K562 (cell line): ENCODE measurements around the gene MAP3K4. TPM values are rescaled to one million over a fixed set of nuclear protein-coding genes. Genes with fewer than 3 reads are reported as not detected.

Source experiments
- ATAC-seq: fragments of 200-7000 bp; cut with Tn5 transposase; 3 replicates; pipeline ENCODE4 v1.9.1; 2020; ENCODE audit warnings: moderate library complexity
- BruUV-seq: library from RNA; stranded (reverse); fragments of 400-500 nt; replicated peaks from 2 replicates; lab custom pipeline; 2021; lab: Mats Ljungman, UMichigan
- CTCF ChIA-PET: fragments of 300-600 bp; formaldehyde crosslinking; extraction: SDS; loops from one replicate; lab custom pipeline; 2021; ENCODE audit warnings: low intra/inter-chr PET ratio; lab: Yijun Ruan, JAX
- POLR2A ChIA-PET: fragments of 300-600, 350-650 bp; sonication (Branson Sonifier 250); formaldehyde crosslinking; extraction: SDS; loops from one replicate; lab custom pipeline; 2021; ENCODE audit warnings: antibody characterized with exemption, inconsistent platforms; lab: Yijun Ruan, JAX
- DNase-seq, 4 experiments: peaks; one replicate each; pipeline versions ENCODE4 v3.0.0 to v3.0.0-alpha.2; 2011 to 2018; ENCODE audit warnings: low spot score in 3 of 4, mixed read lengths in 3 of 4; ENCODE audit errors: extremely low read depth in 1 of 4
- FAIRE-seq: peaks from 2 replicates; lab custom pipeline; 2011; peaks lifted over from hg19 to GRCh38; lab: Jason Lieb, UNC
- H2AFZ ChIP-seq: 2 replicates; pipeline ENCODE4 v1.6.0; 2011; ENCODE audit warnings: low read depth, low read length, control low read depth, inconsistent platforms
- H3K27ac ChIP-seq: fragments of 200-600 bp; 3 replicates; pipeline ENCODE4 v1.8.0; 2011; ENCODE audit warnings: low read depth, mild to moderate bottlenecking, control low read depth, inconsistent platforms, low read length, moderate library complexity, mixed read lengths; ENCODE audit errors: extremely low read depth
- H3K27me3 ChIP-seq, 2 experiments: fragments of 300-600 bp in 1 of 2; 2 replicates in 1 of 2; 3 replicates in 1 of 2; pipeline versions ENCODE4 v1.6.0 to v1.8.0; 2011; ENCODE audit warnings: inconsistent platforms in 2 of 2, low read length in 2 of 2, mild to moderate bottlenecking in 1 of 2, mixed read lengths in 1 of 2, moderate library complexity in 1 of 2; ENCODE audit not compliant: control insufficient read depth in 2 of 2, insufficient read depth in 2 of 2
- H3K36me3 ChIP-seq: fragments of 300-600 bp; 3 replicates; pipeline ENCODE4 v1.8.0; 2011; ENCODE audit warnings: mild to moderate bottlenecking, low read length, inconsistent platforms; ENCODE audit not compliant: control insufficient read depth, insufficient read depth
- H3K4me1 ChIP-seq, 2 experiments: fragments of 200-600 bp in 1 of 2; replicated peaks in 1 of 2; 2 replicates in 1 of 2; 3 replicates in 1 of 2; pipeline versions ENCODE4 v1.5.1 to v1.8.0; 2011; ENCODE audit warnings: inconsistent platforms in 2 of 2, low read length in 2 of 2, mild to moderate bottlenecking in 1 of 2, mixed read lengths in 1 of 2, moderate library complexity in 1 of 2; ENCODE audit not compliant: control insufficient read depth in 2 of 2, insufficient read depth in 2 of 2
- H3K4me2 ChIP-seq: 2 replicates; pipeline ENCODE4 v1.6.1; 2011; ENCODE audit warnings: low read length, control low read depth, inconsistent platforms, mixed read lengths; ENCODE audit not compliant: insufficient read depth
- H3K4me3 ChIP-seq: fragments of 200-600 bp; sonication (generic), shearing (Covaris generic); 2 replicates; pipeline ENCODE4 v1.5.1; 2016; ENCODE audit warnings: control low read depth, inconsistent platforms
- H3K79me2 ChIP-seq: fragments of 200-600 bp; 3 replicates; pipeline ENCODE4 v1.8.0; 2011; ENCODE audit warnings: low read length, inconsistent platforms; ENCODE audit not compliant: control insufficient read depth, insufficient read depth
- H3K9ac ChIP-seq, 2 experiments: 2 replicates each; pipeline versions ENCODE4 v1.6.0 to v1.6.1; 2011; ENCODE audit warnings: low read depth in 2 of 2, low read length in 2 of 2, control low read depth in 1 of 2, inconsistent platforms in 1 of 2, mild to moderate bottlenecking in 1 of 2, mixed read lengths in 1 of 2; ENCODE audit not compliant: insufficient read depth in 1 of 2
- H3K9me1 ChIP-seq: one replicate; pipeline ENCODE4 v1.6.0; 2011; ENCODE audit warnings: inconsistent platforms, mild to moderate bottlenecking, low read length, moderate library complexity; ENCODE audit not compliant: control insufficient read depth, insufficient read depth
- H3K9me3 ChIP-seq: replicated peaks from 2 replicates; pipeline ENCODE4 v1.5.1; 2011; ENCODE audit warnings: low read depth, low read length, inconsistent platforms; ENCODE audit not compliant: control insufficient read depth, insufficient read depth
- H4K20me1 ChIP-seq: replicated peaks from 2 replicates; pipeline ENCODE4 v1.6.1; 2011; ENCODE audit warnings: low read length, inconsistent platforms, mixed read lengths; ENCODE audit not compliant: control insufficient read depth, insufficient read depth
- BHLHE40 ChIP-seq: IDR thresholded peaks from 2 replicates; pipeline ENCODE4 v1.6.1; 2011; ENCODE audit warnings: low read length, improper control_type of control experiment
- CHD2 ChIP-seq: IDR thresholded peaks from 2 replicates; pipeline ENCODE4 v1.6.1; 2011; ENCODE audit warnings: low read depth, low read length
- CREM ChIP-seq: IDR thresholded peaks from 2 replicates; pipeline ENCODE4 v1.6.1; 2014; ENCODE audit warnings: antibody characterized with exemption, low read depth
- EP400 ChIP-seq: fragments of 450-650 bp; IDR thresholded peaks from 2 replicates; pipeline ENCODE4 v1.6.1; 2017; ENCODE audit warnings: antibody characterized with exemption, mild to moderate bottlenecking, moderate library complexity
- GABPB1 ChIP-seq: sonication (generic); formaldehyde crosslinking; IDR thresholded peaks from 2 replicates; pipeline ENCODE4 v1.8.0; 2022; ENCODE audit warnings: mild to moderate bottlenecking, missing genetic modification reagents
- HDAC8 ChIP-seq: fragments of 450-650 bp; IDR thresholded peaks from 2 replicates; pipeline ENCODE4 v1.6.1; 2016; ENCODE audit warnings: mild to moderate bottlenecking, missing genetic modification characterization, moderate library complexity, missing compliant biosample characterization
- HNRNPLL ChIP-seq: fragments of 200-400 bp; formaldehyde crosslinking; IDR thresholded peaks from 2 replicates; pipeline ENCODE4 v1.6.1; 2017; ENCODE audit warnings: low read length, low read depth, mild to moderate bottlenecking; ENCODE audit not compliant: poor library complexity, severe bottlenecking
- NONO ChIP-seq, 2 experiments: fragments of 200-400 bp in 1 of 2; fragments of 450-650 bp in 1 of 2; formaldehyde crosslinking in 1 of 2; IDR thresholded peaks; 2 replicates each; pipeline ENCODE4 v1.6.1; 2017; ENCODE audit warnings: low read depth in 2 of 2, mild to moderate bottlenecking in 2 of 2, moderate library complexity in 2 of 2, low read length in 1 of 2
- NR2C2 ChIP-seq, 2 experiments: fragments of 200-800 bp in 1 of 2; sonication (Bioruptor generic) in 1 of 2; sonication (generic) in 1 of 2; formaldehyde crosslinking in 1 of 2; IDR thresholded peaks; 2 replicates each; pipeline versions ENCODE4 v1.6.1 to v1.8.0; 2016 to 2022; ENCODE audit warnings: mild to moderate bottlenecking in 1 of 2, missing compliant biosample characterization in 1 of 2, missing genetic modification characterization in 1 of 2, missing genetic modification reagents in 1 of 2
- PTRF ChIP-seq: fragments of 450-650 bp; IDR thresholded peaks from 2 replicates; pipeline ENCODE4 v1.6.1; 2016; ENCODE audit warnings: mild to moderate bottlenecking, missing genetic modification characterization, missing compliant biosample characterization
- TAF7 ChIP-seq: fragments of 450-650 bp; IDR thresholded peaks from 2 replicates; pipeline ENCODE4 v1.6.1; 2016; ENCODE audit warnings: missing genetic modification characterization, missing compliant biosample characterization
- TEAD2 ChIP-seq: fragments of 450-650 bp; IDR thresholded peaks from 2 replicates; pipeline ENCODE4 v1.6.1; 2016; ENCODE audit warnings: missing genetic modification characterization, control low read depth, missing compliant biosample characterization
- TFE3 ChIP-seq: fragments of 450-650 bp; formaldehyde crosslinking; IDR thresholded peaks from 2 replicates; pipeline ENCODE4 v1.4.0; 2020; ENCODE audit warnings: mild to moderate bottlenecking, mixed read lengths
- ZNF165 ChIP-seq: fragments of 250-450 bp; sonication (Bioruptor Pico); IDR thresholded peaks from 2 replicates; pipeline ENCODE4 v1.4.0; 2020; ENCODE audit warnings: borderline replicate concordance
- ZNF398 ChIP-seq: fragments of 250-450 bp; sonication (Bioruptor Pico); IDR thresholded peaks from 2 replicates; pipeline ENCODE4 v1.8.0; 2021; ENCODE audit warnings: moderate library complexity, mild to moderate bottlenecking, inconsistent platforms
- ZNF551 ChIP-seq: fragments of 250-450 bp; sonication (Bioruptor Pico); IDR thresholded peaks from 2 replicates; pipeline ENCODE4 v1.5.0; 2021; ENCODE audit warnings: mild to moderate bottlenecking, moderate library complexity
- WGBS: fragments of 100-300 bp; shearing (Covaris generic); methylation state at CpG from one replicate; pipeline ENCODE4 v1.1.6; 2016; ENCODE audit warnings: low coverage, mixed read lengths; ENCODE audit not compliant: insufficient coverage; ENCODE audit errors: missing lambda C conversion rate; 5-methylcytosine and 5-hydroxymethylcytosine counted together
- in situ Hi-C: fragments of 300-500 bp; cut with MboI; formaldehyde crosslinking; loops from 4 replicates; pipeline ENCODE4 v1.15.0; 2018; ENCODE audit warnings: inconsistent platforms, mixed read lengths
- intact Hi-C: fragments of 100-400 bp; cut with micrococcal nuclease; formaldehyde crosslinking; loops from 2 replicates; pipeline ENCODE4 v1.14.2; 2022
- polyA plus RNA-seq, 8 experiments: library from polyadenylated mRNA; depleted of rRNA in 4 of 8; stranded (reverse) in 5 of 8; unstranded in 3 of 8; fragments of >200 nt; fragmentation: Nextera tagmentation in 2 of 8; fragmentation: Illumina TruSeq in 1 of 8; extraction: Ambion mirVana in 2 of 8; extraction: Trizol in 1 of 8; gene quantifications; 2 replicates each; pipeline versions ENCODE4 v1.2.1 to v1.2.3, GENCODE V29; 2011 to 2014; ENCODE audit warnings: inconsistent platforms in 1 of 8, missing spikeins in 1 of 8
- total RNA-seq, 7 experiments: library from RNA; depleted of rRNA in 6 of 7; stranded (reverse); fragments of >200 nt in 6 of 7; fragmentation: Illumina TruSeq in 2 of 7; extraction: Trizol in 2 of 7; gene quantifications; 2 replicates each; pipeline versions ENCODE4 v1.2.1 to v1.2.3, GENCODE V29; 2011 to 2021; ENCODE audit warnings: low replicate concordance in 1 of 7
- TF ChIP-seq, protein P1 (sequence below): fragments of 450-650 bp; IDR thresholded peaks from 2 replicates; pipeline ENCODE4 v1.6.1; 2016; ENCODE audit warnings: mild to moderate bottlenecking

Gene MAP3K4
- total and polyA plus RNA-seq, 9 of the 15 experiments (the other 6 are each of a cell fraction or from before 2014, with no cell fraction given), result 21.0 to 77.2 (median 48.9) TPM

GRCh38 chr6:161141173-161141572 lies 149.6 kb downstream of the MAP3K4 start:
- H3K9me3 ChIP-seq, result no peaks in the 10 kb centered on the region
- BruUV-seq, result no TSS peak
- no peaks in the 10 kb centered on the region for H3K9me1 ChIP-seq
- in situ Hi-C loops, result no loop called here
- H3K79me2 ChIP-seq, result no peaks in the 10 kb centered on the region
- FAIRE-seq (no peak), DNase-seq (peak; percentile 53 to 66 (median 58)), ATAC-seq (peak; percentile 6; the same call in 2 of the 3 replicates)
- WGBS, result 47% methylated on average over 11 of the region's 11 CpGs
- POLR2A ChIA-PET, result interaction anchor here (0.8 to 1.5 kb wide), 7 partner anchors 10 to 188 kb away, joined by 3 to 5 read pairs (median 3); no protein-coding TSS in a partner anchor
- H3K27ac ChIP-seq, result no peak overlapping the region
- H3K4me2 ChIP-seq, result no peak overlapping the region
- no peaks in the 10 kb centered on the region for H4K20me1 ChIP-seq
- H2AFZ ChIP-seq, result no peak overlapping the region
- intact Hi-C loops, result no loop called here
- no peaks in the 10 kb centered on the region for H3K36me3 ChIP-seq
- peaks cover 4 to 26% of the 10 kb centered on the region in 2 experiments; a peak in 3 of 5 replicates for H3K4me1 ChIP-seq
- peak overlapping the region in 1 of 2 experiments; percentile 47; a peak in 2 of 4 replicates for H3K9ac ChIP-seq
- H3K4me3 ChIP-seq, result no peak overlapping the region
- no peaks in the 10 kb centered on the region for H3K27me3 ChIP-seq
- CTCF ChIA-PET, result no interaction called here
- TF ChIP-seq CHD2 (0 out of 2 replicates have a peak, but pooled peaks have one; percentile 33), HNRNPLL (no peak), TEAD2 (tag) (no peak), HDAC8 (tag) (no peak), ZNF551 (CRISPR knock-in tag) (no peak), BHLHE40 (peak; percentile 70), PTRF (tag) (no peak), EP400 (no peak), GABPB1 (CRISPR knock-in tag) (no peak), NR2C2 (CRISPR knock-in tag; IDR thresholded peaks at IDR 0.05) (no peak), NR2C2 (tag; IDR thresholded peaks at IDR 0.05) (no peak), TAF7 (tag) (no peak), ZNF165 (CRISPR knock-in tag) (no peak), CREM (0 out of 2 replicates have a peak, but pooled peaks have one; percentile 17), NONO (IDR thresholded peaks at IDR 0.05; ENCODE audit: low read depth in 2 of 2, low read length in 1 of 2) (no peak), ZNF398 (no peak), TFE3 (CRISPR knock-in tag) (no peak)
- TF ChIP-seq, protein P1, sequence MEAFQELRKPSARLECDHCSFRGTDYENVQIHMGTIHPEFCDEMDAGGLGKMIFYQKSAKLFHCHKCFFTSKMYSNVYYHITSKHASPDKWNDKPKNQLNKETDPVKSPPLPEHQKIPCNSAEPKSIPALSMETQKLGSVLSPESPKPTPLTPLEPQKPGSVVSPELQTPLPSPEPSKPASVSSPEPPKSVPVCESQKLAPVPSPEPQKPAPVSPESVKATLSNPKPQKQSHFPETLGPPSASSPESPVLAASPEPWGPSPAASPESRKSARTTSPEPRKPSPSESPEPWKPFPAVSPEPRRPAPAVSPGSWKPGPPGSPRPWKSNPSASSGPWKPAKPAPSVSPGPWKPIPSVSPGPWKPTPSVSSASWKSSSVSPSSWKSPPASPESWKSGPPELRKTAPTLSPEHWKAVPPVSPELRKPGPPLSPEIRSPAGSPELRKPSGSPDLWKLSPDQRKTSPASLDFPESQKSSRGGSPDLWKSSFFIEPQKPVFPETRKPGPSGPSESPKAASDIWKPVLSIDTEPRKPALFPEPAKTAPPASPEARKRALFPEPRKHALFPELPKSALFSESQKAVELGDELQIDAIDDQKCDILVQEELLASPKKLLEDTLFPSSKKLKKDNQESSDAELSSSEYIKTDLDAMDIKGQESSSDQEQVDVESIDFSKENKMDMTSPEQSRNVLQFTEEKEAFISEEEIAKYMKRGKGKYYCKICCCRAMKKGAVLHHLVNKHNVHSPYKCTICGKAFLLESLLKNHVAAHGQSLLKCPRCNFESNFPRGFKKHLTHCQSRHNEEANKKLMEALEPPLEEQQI, result no peak
